ENCODE data around the gene MED31. TPM values are rescaled to one million over a fixed set of nuclear protein-coding genes. Genes with fewer than 3 reads are reported as not detected.

MED31 gene
- total and polyA plus RNA-seq, 2 of the 13 experiments (the other 11 are each of a cell fraction or from before 2014, with no cell fraction given), result 19.0 to 20.9 TPM

DNA sequence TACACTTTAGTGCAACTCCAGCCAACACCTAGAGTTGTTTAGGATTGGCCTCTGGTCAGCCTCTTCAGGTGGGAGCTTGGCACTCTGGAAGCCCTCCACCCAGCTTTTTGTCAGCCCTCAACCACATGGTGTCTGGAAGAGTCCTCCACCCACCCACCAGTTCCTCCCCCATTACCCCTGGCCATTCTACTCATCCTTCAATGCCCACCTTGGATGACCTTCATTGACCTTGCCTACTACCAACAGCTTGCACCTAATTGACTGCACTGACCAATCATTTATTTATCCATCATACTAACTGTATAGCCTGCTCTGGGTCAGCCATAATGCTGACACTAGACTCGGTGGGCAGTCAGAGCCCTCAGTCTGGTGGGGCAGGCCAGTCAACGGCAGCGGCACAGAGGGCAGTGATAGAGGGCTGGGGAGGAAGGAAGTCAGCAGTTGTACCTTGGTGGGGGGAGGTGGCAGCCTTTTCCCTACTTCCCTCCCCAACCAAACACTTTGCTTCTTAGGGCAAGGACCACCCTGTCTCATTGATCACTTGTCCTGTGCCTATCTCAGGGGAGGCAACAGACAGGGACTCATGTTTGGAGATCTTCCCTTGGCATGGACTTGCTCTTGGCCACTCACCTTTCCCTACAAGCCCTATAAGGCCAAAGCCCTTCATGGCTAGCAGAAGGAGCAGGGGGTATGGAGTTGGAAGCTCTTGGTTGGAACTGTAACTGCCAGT is 32.5 kb upstream of the MED31 start (continued):
- TF ChIP-seq PHB2 (IDR thresholded peaks at IDR 0.05; ENCODE audit: partially characterized antibody) (no peak), NFYB (CRISPR knock-in tag; IDR thresholded peaks at IDR 0.05) (no peak), TBP (CRISPR knock-in tag; IDR thresholded peaks at IDR 0.05) (no peak), ZNF30 (CRISPR knock-in tag; IDR thresholded peaks at IDR 0.05) (no peak), PAF1 (CRISPR knock-in tag; IDR thresholded peaks at IDR 0.05) (peak; percentile 77), ZFAT (CRISPR knock-in tag; conservative IDR thresholded peaks at IDR 0.05) (no peak), SAP130 (CRISPR knock-in tag; IDR thresholded peaks at IDR 0.05; ENCODE audit: low read depth) (no peak), FIP1L1 (IDR thresholded peaks at IDR 0.05; ENCODE audit: borderline replicate concordance, insufficient read depth, low read depth, low read length) (no peak), ZSCAN21 (CRISPR knock-in tag; IDR thresholded peaks at IDR 0.05; ENCODE audit: borderline replicate concordance) (no peak; the same call in 1 of the 2 replicates), ZNF883 (CRISPR knock-in tag; IDR thresholded peaks at IDR 0.05; ENCODE audit: not compliant biosample characterization) (no peak), JUN (CRISPR knock-in tag; IDR thresholded peaks at IDR 0.05) (no peak), SKI (IDR thresholded peaks at IDR 0.05; ENCODE audit: partially characterized antibody) (no peak), MATR3 (CRISPR knock-in tag; IDR thresholded peaks at IDR 0.05) (no peak), TEAD2 (CRISPR knock-in tag; IDR thresholded peaks at IDR 0.05) (no peak), ZNF850 (CRISPR knock-in tag; conservative IDR thresholded peaks at IDR 0.05) (no peak), ARNT (IDR thresholded peaks at IDR 0.05) (no peak), ZNF644 (CRISPR knock-in tag; IDR thresholded peaks at IDR 0.05; ENCODE audit: low read depth) (no peak), ZNF3 (CRISPR knock-in tag; IDR thresholded peaks at IDR 0.05) (no peak), ZBTB38 (CRISPR knock-in tag; IDR thresholded peaks at IDR 0.05) (0 out of 2 replicates have a peak, but pooled peaks have one; percentile 20), SPEN (CRISPR knock-in tag; IDR thresholded peaks at IDR 0.05; ENCODE audit: low read depth) (peak; percentile 20; the same call in 1 of the 2 replicates)
- TF ChIP-seq, protein P1, sequence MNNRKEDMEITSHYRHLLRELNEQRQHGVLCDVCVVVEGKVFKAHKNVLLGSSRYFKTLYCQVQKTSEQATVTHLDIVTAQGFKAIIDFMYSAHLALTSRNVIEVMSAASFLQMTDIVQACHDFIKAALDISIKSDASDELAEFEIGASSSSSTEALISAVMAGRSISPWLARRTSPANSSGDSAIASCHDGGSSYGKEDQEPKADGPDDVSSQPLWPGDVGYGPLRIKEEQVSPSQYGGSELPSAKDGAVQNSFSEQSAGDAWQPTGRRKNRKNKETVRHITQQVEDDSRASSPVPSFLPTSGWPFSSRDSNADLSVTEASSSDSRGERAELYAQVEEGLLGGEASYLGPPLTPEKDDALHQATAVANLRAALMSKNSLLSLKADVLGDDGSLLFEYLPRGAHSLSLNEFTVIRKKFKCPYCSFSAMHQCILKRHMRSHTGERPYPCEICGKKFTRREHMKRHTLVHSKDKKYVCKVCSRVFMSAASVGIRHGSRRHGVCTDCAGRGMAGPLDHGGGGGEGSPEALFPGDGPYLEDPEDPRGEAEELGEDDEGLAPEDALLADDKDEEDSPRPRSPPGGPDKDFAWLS (CRISPR knock-in tag; IDR thresholded peaks at IDR 0.05; ENCODE audit: borderline replicate concordance), result no peak
- TF ChIP-seq, protein P2, sequence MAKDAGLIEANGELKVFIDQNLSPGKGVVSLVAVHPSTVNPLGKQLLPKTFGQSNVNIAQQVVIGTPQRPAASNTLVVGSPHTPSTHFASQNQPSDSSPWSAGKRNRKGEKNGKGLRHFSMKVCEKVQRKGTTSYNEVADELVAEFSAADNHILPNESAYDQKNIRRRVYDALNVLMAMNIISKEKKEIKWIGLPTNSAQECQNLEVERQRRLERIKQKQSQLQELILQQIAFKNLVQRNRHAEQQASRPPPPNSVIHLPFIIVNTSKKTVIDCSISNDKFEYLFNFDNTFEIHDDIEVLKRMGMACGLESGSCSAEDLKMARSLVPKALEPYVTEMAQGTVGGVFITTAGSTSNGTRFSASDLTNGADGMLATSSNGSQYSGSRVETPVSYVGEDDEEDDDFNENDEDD (CRISPR knock-in tag; IDR thresholded peaks at IDR 0.05; ENCODE audit: borderline replicate concordance), result no peak
- TF ChIP-seq, protein P3, sequence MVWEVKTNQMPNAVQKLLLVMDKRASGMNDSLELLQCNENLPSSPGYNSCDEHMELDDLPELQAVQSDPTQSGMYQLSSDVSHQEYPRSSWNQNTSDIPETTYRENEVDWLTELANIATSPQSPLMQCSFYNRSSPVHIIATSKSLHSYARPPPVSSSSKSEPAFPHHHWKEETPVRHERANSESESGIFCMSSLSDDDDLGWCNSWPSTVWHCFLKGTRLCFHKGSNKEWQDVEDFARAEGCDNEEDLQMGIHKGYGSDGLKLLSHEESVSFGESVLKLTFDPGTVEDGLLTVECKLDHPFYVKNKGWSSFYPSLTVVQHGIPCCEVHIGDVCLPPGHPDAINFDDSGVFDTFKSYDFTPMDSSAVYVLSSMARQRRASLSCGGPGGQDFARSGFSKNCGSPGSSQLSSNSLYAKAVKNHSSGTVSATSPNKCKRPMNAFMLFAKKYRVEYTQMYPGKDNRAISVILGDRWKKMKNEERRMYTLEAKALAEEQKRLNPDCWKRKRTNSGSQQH (CRISPR knock-in tag; IDR thresholded peaks at IDR 0.05; ENCODE audit: low read depth), result no peak
- TF ChIP-seq, protein P4, sequence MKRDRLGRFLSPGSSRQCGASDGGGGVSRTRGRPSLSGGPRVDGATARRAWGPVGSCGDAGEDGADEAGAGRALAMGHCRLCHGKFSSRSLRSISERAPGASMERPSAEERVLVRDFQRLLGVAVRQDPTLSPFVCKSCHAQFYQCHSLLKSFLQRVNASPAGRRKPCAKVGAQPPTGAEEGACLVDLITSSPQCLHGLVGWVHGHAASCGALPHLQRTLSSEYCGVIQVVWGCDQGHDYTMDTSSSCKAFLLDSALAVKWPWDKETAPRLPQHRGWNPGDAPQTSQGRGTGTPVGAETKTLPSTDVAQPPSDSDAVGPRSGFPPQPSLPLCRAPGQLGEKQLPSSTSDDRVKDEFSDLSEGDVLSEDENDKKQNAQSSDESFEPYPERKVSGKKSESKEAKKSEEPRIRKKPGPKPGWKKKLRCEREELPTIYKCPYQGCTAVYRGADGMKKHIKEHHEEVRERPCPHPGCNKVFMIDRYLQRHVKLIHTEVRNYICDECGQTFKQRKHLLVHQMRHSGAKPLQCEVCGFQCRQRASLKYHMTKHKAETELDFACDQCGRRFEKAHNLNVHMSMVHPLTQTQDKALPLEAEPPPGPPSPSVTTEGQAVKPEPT (CRISPR knock-in tag; IDR thresholded peaks at IDR 0.05; ENCODE audit: low read depth), result 0 out of 2 replicates have a peak, but pooled peaks have one; percentile 15
- TF ChIP-seq, protein P5, sequence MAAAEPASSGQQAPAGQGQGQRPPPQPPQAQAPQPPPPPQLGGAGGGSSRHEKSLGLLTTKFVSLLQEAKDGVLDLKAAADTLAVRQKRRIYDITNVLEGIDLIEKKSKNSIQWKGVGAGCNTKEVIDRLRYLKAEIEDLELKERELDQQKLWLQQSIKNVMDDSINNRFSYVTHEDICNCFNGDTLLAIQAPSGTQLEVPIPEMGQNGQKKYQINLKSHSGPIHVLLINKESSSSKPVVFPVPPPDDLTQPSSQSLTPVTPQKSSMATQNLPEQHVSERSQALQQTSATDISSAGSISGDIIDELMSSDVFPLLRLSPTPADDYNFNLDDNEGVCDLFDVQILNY (CRISPR knock-in tag; conservative IDR thresholded peaks at IDR 0.05), result no peak

All from HepG2 (cell line).